ENCODE data around the gene IQSEC1.
"Not testable (repeated sequence)": the region's sequence is repeated elsewhere in the genome, so short reads cannot be mapped to it uniquely, and the experiment has no call there.

IQSEC1 gene

GRCh38 chr3:12853847-12854246 is 219.4 kb downstream of the IQSEC1 start:
- DNase-seq = not testable (repeated sequence)

DNA sequence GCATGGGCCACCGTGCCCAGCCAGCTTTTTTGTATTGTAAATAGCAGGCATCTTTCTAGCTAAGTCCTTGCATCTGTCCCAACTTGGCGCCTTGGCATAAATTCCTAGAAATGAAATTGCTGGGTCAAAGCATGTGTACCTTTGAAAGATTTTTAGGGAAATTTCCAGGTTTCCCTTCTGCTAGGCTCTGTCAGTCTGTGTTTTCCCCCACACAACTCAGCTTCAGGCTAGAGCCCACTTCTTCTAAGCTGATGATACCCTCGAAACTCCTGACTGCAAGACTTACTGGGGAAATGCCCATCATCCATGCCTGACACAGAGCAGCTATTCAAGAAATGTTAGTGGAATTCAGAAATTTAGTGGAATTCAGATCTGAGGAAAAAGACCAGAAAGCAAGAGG is 221.0 kb downstream of the IQSEC1 start:
- DNase-seq = no peak

Data from RPMI8226 (cell line).